ENCODE data around the gene EXOC8. TPM values are rescaled to one million over a fixed set of nuclear protein-coding genes. Genes with fewer than 3 reads are reported as not detected.

Gene EXOC8
- total RNA-seq, 1 experiment from 2014 or later: 12.7 TPM

DNA sequence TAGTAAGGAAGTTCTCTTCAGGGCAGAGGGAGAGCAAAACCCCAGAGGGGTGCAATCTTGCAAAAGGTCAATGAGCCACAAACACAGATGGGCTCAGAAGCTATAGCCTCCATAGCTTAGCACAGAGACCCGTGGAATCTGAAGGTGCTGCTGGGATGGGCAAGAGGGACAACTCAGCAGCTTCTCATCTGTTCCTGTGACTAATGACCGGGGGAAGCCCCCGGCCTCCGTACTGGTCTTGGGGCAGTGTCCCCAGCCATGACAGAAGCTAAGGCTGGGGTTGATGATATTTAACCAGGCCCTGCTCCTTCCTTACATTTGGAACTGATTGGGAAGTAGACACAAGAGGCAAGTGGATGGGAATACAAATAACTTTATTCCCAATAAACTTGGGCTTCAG is 19.1 kb downstream of the EXOC8 start:
- ATAC-seq: no peak
- CTCF ChIA-PET: interaction anchor here (1.6 kb wide), 1 partner anchor 287 kb away, joined by 3 read pairs; no protein-coding TSS in a partner anchor
- intact Hi-C loops (cut with micrococcal nuclease): no loop called here

More for the DNA sequence above, 19.1 kb downstream of the EXOC8 start:
- H2AFZ ChIP-seq (ENCODE audit: low read depth, low read length, poor library complexity, severe bottlenecking): no peak overlapping the region
- no peaks in the 10 kb centered on the region for H4K20me1 ChIP-seq (ENCODE audit: insufficient read depth)
- H3K4me3 ChIP-seq (replicated peaks in 1 of 2; ENCODE audit: low read depth in 1 of 2, low read length in 2 of 2): no peak overlapping the region
- POLR2A ChIA-PET: no interaction called here
- BruUV-seq (replicated peaks): no TSS peak
- RAD21 ChIA-PET (ENCODE audit: low non-redundant PET in 1 of 2, low total read pairs in 2 of 2, uncharacterized antibody in 2 of 2, unreplicated experiment in 2 of 2): no interaction called here
- no peak overlapping the region for H3K9ac ChIP-seq (ENCODE audit: low read length)
- H3K36me3 ChIP-seq (ENCODE audit: control insufficient read depth in 1 of 2, insufficient read depth in 2 of 2, low read length in 2 of 2): no peaks in the 10 kb centered on the region
- H3K4me1 ChIP-seq (ENCODE audit: control insufficient read depth in 1 of 2, insufficient read depth in 2 of 2, low read length in 2 of 2): peaks cover 0 to 3% of the 10 kb centered on the region in 2 experiments; a peak in 2 of 4 replicates
- H3K9me3 ChIP-seq (ENCODE audit: control insufficient read depth in 1 of 2, insufficient read depth in 1 of 2, low read depth in 1 of 2, low read length in 2 of 2): no peaks in the 10 kb centered on the region
- TF ChIP-seq RAD21 (IDR thresholded peaks at IDR 0.05; ENCODE audit: low read depth) (no peak), FOSL1 (IDR thresholded peaks at IDR 0.05; ENCODE audit: low read depth) (no peak), ATF3 (IDR thresholded peaks at IDR 0.05) (no peak), ELF1 (IDR thresholded peaks at IDR 0.05; ENCODE audit: borderline replicate concordance, low read depth) (no peak), CTCF (IDR thresholded peaks at IDR 0.05 in 2 of 3, conservative IDR thresholded peaks at IDR 0.05 in 1 of 3; ENCODE audit: borderline replicate concordance in 1 of 3, insufficient read depth in 1 of 3, low read depth in 2 of 3, low read length in 2 of 3) (no peak), TCF7L2 (IDR thresholded peaks at IDR 0.05; ENCODE audit: borderline replicate concordance, extremely low read depth, insufficient read depth, insufficient read length) (no peak)
- TF ChIP-seq, protein P1, sequence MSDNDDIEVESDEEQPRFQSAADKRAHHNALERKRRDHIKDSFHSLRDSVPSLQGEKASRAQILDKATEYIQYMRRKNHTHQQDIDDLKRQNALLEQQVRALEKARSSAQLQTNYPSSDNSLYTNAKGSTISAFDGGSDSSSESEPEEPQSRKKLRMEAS (IDR thresholded peaks at IDR 0.05): no peak
- H3K4me2 ChIP-seq (ENCODE audit: low read length): no peak overlapping the region
- DNase-seq (ENCODE audit: low read depth, low spot score): no peak
- H3K27me3 ChIP-seq (ENCODE audit: insufficient read depth, low read length): no peaks in the 10 kb centered on the region
- no peak overlapping the region for H3K27ac ChIP-seq (ENCODE audit: low read depth, low read length)
- H3K79me2 ChIP-seq (ENCODE audit: insufficient read depth, low read length): no peaks in the 10 kb centered on the region
- H3K9me2 ChIP-seq (ENCODE audit: insufficient read depth): no peaks in the 10 kb centered on the region

Measured in HCT116 (cell line).